GM12801 (cell line): ENCODE measurements around the gene SDHB.

ENCODE experiments used
- TF ChIP-seq, protein P1 (sequence below): IDR thresholded peaks from one replicate; pipeline ENCODE4 v1.5.1; 2011; ENCODE audit warnings: control low read depth; ENCODE audit not compliant: insufficient read length; ENCODE audit errors: extremely low read depth

The SDHB gene

DNA sequence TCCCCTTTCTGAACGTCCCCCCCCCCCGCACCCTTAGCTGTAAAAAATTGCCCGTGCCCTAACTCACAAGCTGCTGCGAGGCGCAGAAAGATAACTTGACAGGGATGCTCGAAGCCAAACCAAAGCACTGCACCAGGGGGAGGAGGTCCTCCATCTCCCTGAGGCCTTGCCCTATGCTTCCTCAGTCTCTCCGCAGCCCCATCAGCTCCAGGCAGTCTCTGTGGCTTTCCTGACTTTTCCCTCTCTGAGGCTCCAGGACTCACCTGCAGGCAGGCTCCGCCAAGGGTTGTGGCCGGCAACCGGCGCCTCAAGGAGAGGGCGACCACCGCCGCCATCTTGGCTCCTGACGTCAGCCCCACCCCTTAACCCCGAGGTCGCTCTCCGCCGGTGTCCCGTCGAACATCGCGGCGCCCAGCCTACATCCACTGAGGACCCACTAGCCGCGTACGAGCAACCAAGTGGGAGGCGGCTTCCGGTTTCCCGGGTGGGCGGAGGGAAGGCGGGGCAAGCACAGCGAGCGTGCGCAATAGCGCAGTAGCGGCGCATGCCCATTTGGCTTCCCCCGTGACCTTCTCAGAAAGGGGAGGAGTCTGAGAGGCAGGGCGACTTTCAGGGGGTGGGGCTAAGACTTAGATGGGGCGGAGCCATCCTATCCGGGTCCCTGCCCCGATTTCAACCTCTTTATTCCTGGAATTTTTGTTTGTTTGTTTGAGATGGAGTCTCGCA, at the start of gene SDHB:
TSS of gene SDHB (minus strand) at position 348 of the 726 bp plus-strand sequence. CDS start at position 335, 13 bp downstream.
- TF ChIP-seq, protein P1, sequence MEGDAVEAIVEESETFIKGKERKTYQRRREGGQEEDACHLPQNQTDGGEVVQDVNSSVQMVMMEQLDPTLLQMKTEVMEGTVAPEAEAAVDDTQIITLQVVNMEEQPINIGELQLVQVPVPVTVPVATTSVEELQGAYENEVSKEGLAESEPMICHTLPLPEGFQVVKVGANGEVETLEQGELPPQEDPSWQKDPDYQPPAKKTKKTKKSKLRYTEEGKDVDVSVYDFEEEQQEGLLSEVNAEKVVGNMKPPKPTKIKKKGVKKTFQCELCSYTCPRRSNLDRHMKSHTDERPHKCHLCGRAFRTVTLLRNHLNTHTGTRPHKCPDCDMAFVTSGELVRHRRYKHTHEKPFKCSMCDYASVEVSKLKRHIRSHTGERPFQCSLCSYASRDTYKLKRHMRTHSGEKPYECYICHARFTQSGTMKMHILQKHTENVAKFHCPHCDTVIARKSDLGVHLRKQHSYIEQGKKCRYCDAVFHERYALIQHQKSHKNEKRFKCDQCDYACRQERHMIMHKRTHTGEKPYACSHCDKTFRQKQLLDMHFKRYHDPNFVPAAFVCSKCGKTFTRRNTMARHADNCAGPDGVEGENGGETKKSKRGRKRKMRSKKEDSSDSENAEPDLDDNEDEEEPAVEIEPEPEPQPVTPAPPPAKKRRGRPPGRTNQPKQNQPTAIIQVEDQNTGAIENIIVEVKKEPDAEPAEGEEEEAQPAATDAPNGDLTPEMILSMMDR: no peak

DNA sequence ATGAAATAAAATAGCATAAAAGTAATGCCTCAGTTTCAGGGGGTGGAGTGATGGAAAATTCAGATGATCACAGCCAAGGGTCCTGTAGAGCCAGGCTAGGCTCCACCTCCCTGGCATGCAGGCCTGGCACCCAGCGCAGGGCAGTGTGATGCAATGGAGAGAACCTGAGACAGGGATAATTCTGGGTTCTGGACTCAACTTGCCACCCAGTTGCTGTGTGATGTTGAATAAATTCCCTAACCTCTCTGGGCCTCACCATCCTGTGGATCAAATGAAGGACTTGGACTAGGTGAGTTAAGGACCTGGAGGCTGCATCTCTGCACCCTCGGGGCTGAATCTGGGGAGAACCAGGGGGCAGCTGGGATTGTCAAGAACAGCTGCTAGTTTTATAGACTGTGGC, 48.4 kb upstream of the SDHB start:
- TF ChIP-seq, protein P1: no peak

DNA sequence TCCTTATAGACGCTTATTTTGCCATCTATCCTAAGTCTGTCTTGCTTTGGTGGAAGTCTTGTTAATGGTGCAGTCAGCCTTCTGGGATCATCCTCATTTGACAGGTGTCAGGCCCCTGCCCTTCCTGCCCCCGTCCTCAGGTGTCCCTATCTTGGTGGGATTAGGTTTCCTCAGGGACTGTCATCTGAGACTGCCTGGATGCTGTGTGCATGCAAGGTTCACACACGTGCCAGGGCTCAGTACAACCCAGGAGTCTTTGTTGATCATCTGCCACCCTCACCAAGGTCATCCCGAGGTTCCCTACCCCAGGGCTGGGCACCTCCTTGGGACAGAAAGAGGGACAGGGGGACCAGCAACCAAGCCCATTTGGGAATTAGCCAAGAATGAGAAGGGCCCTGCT, 47.4 kb upstream of the SDHB start:
- TF ChIP-seq, protein P1: no peak

DNA sequence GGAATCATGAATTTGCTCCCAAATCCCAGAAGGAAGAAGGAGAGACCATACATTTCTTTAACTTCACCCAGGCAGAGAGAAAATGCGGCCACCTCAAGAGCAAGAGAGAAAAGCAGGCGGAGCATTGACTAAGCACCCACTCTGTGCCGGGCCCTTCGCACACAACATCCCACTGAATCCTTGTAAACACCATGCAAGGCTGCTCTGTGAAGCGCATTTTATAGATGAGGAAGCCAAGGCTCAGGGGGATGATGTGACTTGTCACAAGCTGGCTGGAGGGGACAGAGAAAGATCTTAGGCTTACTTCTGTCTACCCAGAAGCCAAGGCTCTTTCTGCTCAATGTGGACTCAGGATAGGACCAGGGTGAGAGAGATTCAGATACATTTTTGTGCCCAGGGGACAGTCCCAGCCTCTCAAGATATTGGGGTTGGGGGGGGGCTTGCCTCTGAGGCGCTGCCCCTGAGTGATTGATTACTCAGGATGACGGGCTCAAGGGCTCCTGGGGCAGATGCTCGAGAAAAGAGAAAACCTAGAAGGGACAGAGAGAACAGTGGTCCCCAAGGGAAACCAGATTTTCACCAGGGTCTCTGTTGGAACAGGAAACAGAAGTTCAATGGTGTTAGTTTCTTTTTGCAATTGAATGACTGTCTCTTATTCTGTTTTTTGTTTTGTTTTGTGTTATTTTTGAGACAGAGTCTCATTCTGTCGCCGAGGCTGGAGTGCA, 45.9 kb upstream of the SDHB start:
- TF ChIP-seq, protein P1: no peak

DNA sequence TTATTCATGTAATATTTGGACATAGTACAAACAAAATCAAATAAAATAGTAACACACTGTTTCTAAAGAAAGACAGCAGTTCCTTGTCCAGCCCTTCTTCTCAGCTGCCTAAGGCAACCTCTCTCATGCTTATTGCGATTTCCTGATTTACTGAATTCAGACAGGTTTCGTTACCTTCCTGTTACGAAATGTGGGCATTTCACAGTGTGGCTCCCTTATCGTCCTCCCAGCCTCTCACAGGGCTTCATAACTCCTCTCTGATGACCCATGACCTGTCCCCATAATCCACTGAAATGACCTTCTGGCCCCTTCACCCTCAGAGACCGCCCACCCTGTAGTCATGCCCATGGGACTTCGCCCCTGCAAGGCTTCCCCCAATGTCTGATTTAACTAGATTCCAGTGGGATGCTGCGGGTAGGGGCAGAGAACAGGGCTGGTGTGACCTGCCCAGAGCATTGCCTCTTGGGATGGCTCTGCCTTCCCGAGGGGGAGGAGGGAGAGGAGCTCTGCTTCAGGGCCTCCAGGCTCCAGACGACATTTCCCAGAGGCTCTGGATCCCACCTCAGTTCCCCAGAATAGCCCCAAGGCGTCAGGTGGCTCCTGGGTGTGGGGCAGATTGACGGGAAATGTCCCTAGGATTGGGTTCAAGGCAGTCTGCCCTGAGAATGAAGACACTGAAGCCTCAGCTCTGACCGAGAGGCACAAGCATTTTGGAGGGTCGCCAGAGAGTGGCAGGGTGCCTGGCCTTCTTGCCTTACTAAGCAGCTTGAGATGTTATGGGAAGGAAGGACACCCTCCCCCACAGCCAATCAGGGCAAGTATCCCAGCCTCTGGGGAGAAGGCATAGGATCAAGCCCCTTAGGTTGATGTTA, 44.9 kb upstream of the SDHB start:
- TF ChIP-seq, protein P1: no peak

DNA sequence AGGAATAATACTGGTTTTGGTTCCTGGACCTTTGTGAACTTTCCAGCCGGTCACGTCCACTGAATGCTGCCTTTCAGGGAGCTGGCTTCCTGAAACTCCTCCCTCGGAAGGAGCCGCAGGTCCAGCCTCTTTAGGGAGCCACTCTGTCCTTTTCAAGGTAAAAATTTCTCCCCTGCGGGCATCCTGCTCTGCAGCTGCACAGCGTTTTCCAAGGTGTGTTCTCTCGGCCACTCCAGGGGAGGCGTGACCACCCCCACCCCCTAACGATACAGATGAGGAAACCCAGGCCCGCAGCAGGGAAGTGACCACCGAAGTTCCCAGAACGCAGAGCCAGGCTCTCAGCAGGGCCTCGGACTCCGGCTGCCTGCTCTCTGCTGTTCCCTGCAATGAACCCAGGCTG, 44.0 kb upstream of the SDHB start:
- TF ChIP-seq, protein P1: no peak

DNA sequence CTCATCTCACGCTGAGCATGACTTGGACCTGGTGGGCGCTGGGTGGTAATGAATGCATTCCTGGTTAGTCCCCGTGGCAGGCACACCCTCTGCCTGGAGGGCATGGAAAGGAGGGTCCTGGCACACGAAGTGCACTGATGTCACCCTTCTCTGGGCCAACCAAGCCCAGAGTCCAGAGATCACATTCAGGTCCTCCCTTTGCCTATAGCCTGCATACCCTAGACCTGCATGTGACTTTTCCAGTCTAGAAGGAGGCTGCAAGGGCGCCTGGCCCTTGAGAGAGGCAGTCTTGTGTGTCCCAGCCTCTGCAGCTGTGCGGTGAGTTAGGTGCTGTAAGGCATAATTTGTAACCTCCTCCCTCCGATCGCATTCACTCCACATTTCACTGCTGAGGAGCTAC, 43.3 kb upstream of the SDHB start:
- TF ChIP-seq, protein P1: no peak
